GM12873 (cell line): ENCODE results near the gene CYP11A1.

Experiments
- TF ChIP-seq, protein P1 (sequence below): IDR thresholded peaks from 2 replicates; pipeline ENCODE4 v1.5.1; 2012; ENCODE audit warnings: low read depth, mild to moderate bottlenecking, moderate library complexity, low read length, control low read depth; ENCODE audit not compliant: insufficient read depth; ENCODE audit errors: missing control alignments

The CYP11A1 gene

GRCh38 chr15:74333662-74334061, 33.8 kb downstream of the CYP11A1 start:
- TF ChIP-seq, protein P1, sequence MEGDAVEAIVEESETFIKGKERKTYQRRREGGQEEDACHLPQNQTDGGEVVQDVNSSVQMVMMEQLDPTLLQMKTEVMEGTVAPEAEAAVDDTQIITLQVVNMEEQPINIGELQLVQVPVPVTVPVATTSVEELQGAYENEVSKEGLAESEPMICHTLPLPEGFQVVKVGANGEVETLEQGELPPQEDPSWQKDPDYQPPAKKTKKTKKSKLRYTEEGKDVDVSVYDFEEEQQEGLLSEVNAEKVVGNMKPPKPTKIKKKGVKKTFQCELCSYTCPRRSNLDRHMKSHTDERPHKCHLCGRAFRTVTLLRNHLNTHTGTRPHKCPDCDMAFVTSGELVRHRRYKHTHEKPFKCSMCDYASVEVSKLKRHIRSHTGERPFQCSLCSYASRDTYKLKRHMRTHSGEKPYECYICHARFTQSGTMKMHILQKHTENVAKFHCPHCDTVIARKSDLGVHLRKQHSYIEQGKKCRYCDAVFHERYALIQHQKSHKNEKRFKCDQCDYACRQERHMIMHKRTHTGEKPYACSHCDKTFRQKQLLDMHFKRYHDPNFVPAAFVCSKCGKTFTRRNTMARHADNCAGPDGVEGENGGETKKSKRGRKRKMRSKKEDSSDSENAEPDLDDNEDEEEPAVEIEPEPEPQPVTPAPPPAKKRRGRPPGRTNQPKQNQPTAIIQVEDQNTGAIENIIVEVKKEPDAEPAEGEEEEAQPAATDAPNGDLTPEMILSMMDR = no peak

- TF ChIP-seq, protein P1 = no peak
Observed at GRCh38 chr15:74333093-74333492, 34.4 kb downstream of the CYP11A1 start.

- TF ChIP-seq, protein P1 = no peak
Observed at GRCh38 chr15:74332611-74333010, 34.8 kb downstream of the CYP11A1 start.

- TF ChIP-seq, protein P1 = no peak
Observed at GRCh38 chr15:74332011-74332410, 35.4 kb downstream of the CYP11A1 start.

DNA sequence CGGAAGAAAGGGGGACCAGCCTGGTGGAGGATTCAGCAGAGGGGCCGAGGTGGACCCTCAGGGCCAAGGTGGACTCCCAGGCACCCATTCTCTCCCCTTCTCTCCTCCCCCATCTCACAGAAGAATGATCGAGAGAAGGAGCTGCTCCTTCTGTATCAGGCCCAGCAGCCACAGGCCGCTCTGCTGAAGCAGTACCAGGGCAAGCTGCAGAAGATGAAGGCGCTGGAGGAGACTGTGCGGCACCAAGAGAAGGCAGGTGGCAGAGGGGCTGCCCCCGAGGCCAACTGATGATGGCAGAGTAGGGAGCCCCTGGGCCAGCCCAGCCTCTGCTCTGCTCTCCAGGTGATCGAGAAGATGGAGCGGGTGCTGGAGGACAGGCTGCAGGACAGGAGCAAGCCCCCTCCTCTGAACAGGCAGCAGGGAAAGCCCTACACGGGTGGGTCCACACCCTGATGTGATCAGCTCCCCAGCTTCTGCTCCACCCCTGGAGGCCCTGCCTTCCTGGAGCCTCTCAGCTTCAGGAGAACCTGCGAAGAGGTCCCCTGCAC, 36.5 kb downstream of the CYP11A1 start:
- TF ChIP-seq, protein P1 = no peak

DNA sequence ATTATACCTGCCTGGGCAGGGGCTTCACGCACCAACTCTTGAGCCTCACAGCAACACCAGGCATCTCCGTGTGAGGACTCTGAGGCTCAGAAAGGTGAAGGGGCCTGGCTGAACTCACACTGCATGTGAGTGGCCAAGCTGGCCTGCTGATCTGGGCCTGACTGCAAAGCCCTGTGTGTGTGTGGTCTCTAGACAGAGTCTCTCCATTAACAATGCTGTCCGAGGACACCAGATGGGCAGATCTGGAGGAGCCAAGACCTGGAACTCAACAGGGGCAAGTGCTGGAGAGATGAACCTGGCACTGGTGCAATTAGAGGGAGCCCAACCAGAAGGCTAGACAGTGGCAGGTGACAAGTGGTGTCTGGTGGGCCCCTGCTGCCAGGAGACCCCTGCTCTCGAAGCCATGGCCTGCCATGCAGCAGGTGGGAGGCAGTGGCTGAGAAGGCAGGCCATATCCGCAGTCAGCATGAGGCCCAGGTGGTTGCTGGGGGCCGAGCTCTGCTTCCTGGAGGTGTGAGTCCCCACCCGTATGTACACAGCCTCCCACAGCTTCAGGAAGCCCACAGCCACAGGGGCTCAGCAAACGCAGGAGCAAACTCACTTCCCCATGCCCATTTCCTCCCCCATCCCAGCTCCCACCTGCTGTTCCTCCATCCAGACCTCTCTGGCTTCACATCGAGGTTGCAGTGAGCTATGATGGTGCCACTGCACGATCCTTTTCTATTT, 39.0 kb downstream of the CYP11A1 start:
- TF ChIP-seq, protein P1 = no peak

GRCh38 chr15:74327756-74328155, 39.7 kb downstream of the CYP11A1 start:
- TF ChIP-seq, protein P1 = no peak
